ENCODE measurements around the gene EFCAB10.

GRCh38 chr7:105625986-105626385 lies 44.7 kb upstream of the EFCAB10 start:
- no peak for TF ChIP-seq POLR2A (IDR thresholded peaks at IDR 0.05)
- no peak for TF ChIP-seq CTCF (IDR thresholded peaks at IDR 0.05)
